ENCODE results near the gene STMND1.

GRCh38 chr6:17093686-17094085, 8.2 kb upstream of the STMND1 start:
- TF ChIP-seq NR2F2 (IDR thresholded peaks at IDR 0.05) (no peak), GABPA (IDR thresholded peaks at IDR 0.05 in 1 of 2, conservative IDR thresholded peaks at IDR 0.05 in 1 of 2) (no peak), SP1 (IDR thresholded peaks at IDR 0.05) (no peak), RAD21 (IDR thresholded peaks at IDR 0.05) (no peak), MAX (IDR thresholded peaks at IDR 0.05) (no peak), TAF1 (conservative IDR thresholded peaks at IDR 0.05) (no peak)
- TF ChIP-seq, protein P1, sequence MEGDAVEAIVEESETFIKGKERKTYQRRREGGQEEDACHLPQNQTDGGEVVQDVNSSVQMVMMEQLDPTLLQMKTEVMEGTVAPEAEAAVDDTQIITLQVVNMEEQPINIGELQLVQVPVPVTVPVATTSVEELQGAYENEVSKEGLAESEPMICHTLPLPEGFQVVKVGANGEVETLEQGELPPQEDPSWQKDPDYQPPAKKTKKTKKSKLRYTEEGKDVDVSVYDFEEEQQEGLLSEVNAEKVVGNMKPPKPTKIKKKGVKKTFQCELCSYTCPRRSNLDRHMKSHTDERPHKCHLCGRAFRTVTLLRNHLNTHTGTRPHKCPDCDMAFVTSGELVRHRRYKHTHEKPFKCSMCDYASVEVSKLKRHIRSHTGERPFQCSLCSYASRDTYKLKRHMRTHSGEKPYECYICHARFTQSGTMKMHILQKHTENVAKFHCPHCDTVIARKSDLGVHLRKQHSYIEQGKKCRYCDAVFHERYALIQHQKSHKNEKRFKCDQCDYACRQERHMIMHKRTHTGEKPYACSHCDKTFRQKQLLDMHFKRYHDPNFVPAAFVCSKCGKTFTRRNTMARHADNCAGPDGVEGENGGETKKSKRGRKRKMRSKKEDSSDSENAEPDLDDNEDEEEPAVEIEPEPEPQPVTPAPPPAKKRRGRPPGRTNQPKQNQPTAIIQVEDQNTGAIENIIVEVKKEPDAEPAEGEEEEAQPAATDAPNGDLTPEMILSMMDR (IDR thresholded peaks at IDR 0.05; ENCODE audit: low read depth, low read length, missing input control): no peak
- TF ChIP-seq, protein P2, sequence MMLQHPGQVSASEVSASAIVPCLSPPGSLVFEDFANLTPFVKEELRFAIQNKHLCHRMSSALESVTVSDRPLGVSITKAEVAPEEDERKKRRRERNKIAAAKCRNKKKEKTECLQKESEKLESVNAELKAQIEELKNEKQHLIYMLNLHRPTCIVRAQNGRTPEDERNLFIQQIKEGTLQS (IDR thresholded peaks at IDR 0.05): no peak
